GM21390 (cell line): Measurements from ENCODE around the gene KIF26A.

Experiments
- ATAC-seq: cut with Tn5 transposase; IDR thresholded peaks from one replicate; pipeline ENCODE4 v1.9.1; 2021; ENCODE audit not compliant: unreplicated experiment

The KIF26A gene

GRCh38 chr14:104190396-104191000 lies 52.1 kb downstream of the KIF26A start:
- ATAC-seq: no peak

- ATAC-seq: no peak
These were observed 53.1 kb downstream of the KIF26A start for GRCh38 chr14:104191409-104191997.

- no peak for ATAC-seq
These were observed 53.9 kb downstream of the KIF26A start for GRCh38 chr14:104192146-104192882.

- no peak for ATAC-seq
These were observed 54.5 kb downstream of the KIF26A start for GRCh38 chr14:104192883-104193245.

GRCh38 chr14:104194016-104194415 lies 55.6 kb downstream of the KIF26A start:
- ATAC-seq: no peak

GRCh38 chr14:104194716-104195115 lies 56.3 kb downstream of the KIF26A start:
- no peak for ATAC-seq

- no peak for ATAC-seq
These were observed 57.0 kb downstream of the KIF26A start for GRCh38 chr14:104195361-104195760.

- no peak for ATAC-seq
These were observed 57.5 kb downstream of the KIF26A start for GRCh38 chr14:104195878-104196277.

- no peak for ATAC-seq
These were observed 58.2 kb downstream of the KIF26A start for GRCh38 chr14:104196461-104197140.

GRCh38 chr14:104197449-104198247 lies 59.3 kb downstream of the KIF26A start:
- no peak for ATAC-seq

GRCh38 chr14:104199266-104199895 lies 61.0 kb downstream of the KIF26A start:
- no peak for ATAC-seq

- no peak for ATAC-seq
These were observed 61.7 kb downstream of the KIF26A start for GRCh38 chr14:104200106-104200505.

- no peak for ATAC-seq
These were observed 62.2 kb downstream of the KIF26A start for GRCh38 chr14:104200591-104200990.

- ATAC-seq: no peak
These were observed 62.7 kb downstream of the KIF26A start for GRCh38 chr14:104201063-104201462.

GRCh38 chr14:104201496-104201895 lies 63.1 kb downstream of the KIF26A start:
- ATAC-seq: no peak

GRCh38 chr14:104202259-104203070 lies 64.1 kb downstream of the KIF26A start:
- no peak for ATAC-seq

GRCh38 chr14:104203071-104203425 lies 64.7 kb downstream of the KIF26A start:
- no peak for ATAC-seq

GRCh38 chr14:104204660-104205149 lies 66.3 kb downstream of the KIF26A start:
- no peak for ATAC-seq

GRCh38 chr14:104205781-104206180 lies 67.4 kb downstream of the KIF26A start:
- ATAC-seq: no peak
